HG03159 (cell line): Measurements from ENCODE around the gene NUFIP2.
"Not testable (repeated sequence)": the region's sequence is repeated elsewhere in the genome, so short reads cannot be mapped to it uniquely, and the experiment has no call there.

Experiments
- ATAC-seq: cut with Tn5 transposase; IDR thresholded peaks from one replicate; pipeline ENCODE4 v1.9.1; 2021; ENCODE audit warnings: mild to moderate bottlenecking, moderate library complexity; ENCODE audit not compliant: unreplicated experiment

Gene NUFIP2

GRCh38 chr17:29279397-29280070 lies 14.4 kb downstream of the NUFIP2 start:
- no peak for ATAC-seq

- ATAC-seq: no peak
These were observed 15.3 kb downstream of the NUFIP2 start for GRCh38 chr17:29278692-29279091.

- no peak for ATAC-seq
These were observed 20.0 kb downstream of the NUFIP2 start for GRCh38 chr17:29273924-29274323.

- not testable (repeated sequence) for ATAC-seq
These were observed 22.0 kb downstream of the NUFIP2 start for GRCh38 chr17:29271980-29272379.

GRCh38 chr17:29263916-29264315 lies 30.0 kb downstream of the NUFIP2 start:
- ATAC-seq: no peak

GRCh38 chr17:29257756-29258155 lies 36.2 kb downstream of the NUFIP2 start:
- no peak for ATAC-seq

GRCh38 chr17:29256735-29257466 lies 37.0 kb downstream of the NUFIP2 start:
- no peak for ATAC-seq

- ATAC-seq: no peak
These were observed 37.9 kb downstream of the NUFIP2 start for GRCh38 chr17:29255926-29256522.

GRCh38 chr17:29253037-29253436 lies 40.9 kb downstream of the NUFIP2 start:
- no peak for ATAC-seq

- ATAC-seq: no peak
These were observed 41.7 kb downstream of the NUFIP2 start for GRCh38 chr17:29252101-29252791.

- ATAC-seq: no peak
These were observed 42.8 kb downstream of the NUFIP2 start for GRCh38 chr17:29251184-29251583.

- no peak for ATAC-seq
These were observed 43.3 kb downstream of the NUFIP2 start for GRCh38 chr17:29250666-29251065.

GRCh38 chr17:29248845-29249244 lies 45.1 kb downstream of the NUFIP2 start:
- ATAC-seq: no peak

- no peak for ATAC-seq
These were observed 46.7 kb downstream of the NUFIP2 start for GRCh38 chr17:29247219-29247618.

GRCh38 chr17:29246628-29247027 lies 47.3 kb downstream of the NUFIP2 start, which contains the start of gene CRYBA1:
TSS of gene CRYBA1 (plus strand) at chr17:29246859. CDS start at chr17:29246864, 5 bp downstream.
- ATAC-seq: no peak

GRCh38 chr17:29245401-29245800 lies 48.5 kb downstream of the NUFIP2 start:
- ATAC-seq: no peak

GRCh38 chr17:29243792-29244191 lies 50.2 kb downstream of the NUFIP2 start:
- ATAC-seq: no peak

- ATAC-seq: no peak
These were observed 51.2 kb downstream of the NUFIP2 start for GRCh38 chr17:29242790-29243189.

GRCh38 chr17:29242051-29242450 lies 51.9 kb downstream of the NUFIP2 start:
- ATAC-seq: no peak

GRCh38 chr17:29240968-29241963 lies 52.7 kb downstream of the NUFIP2 start:
- ATAC-seq: no peak
